Fibroblast of lung (primary cell): ENCODE results near the gene ZNF433.

Experiments used
- EZH2 ChIP-seq: IDR thresholded peaks from 2 replicates; pipeline ENCODE4 v1.5.1; 2012; ENCODE audit warnings: low read length, control low read depth, mild to moderate bottlenecking; ENCODE audit errors: missing control alignments
- TF ChIP-seq, protein P1 (sequence below), 2 donors: IDR thresholded peaks in 1 of 2; conservative IDR thresholded peaks in 1 of 2; 1 replicate in 1 of 2; 2 replicates in 1 of 2; pipeline ENCODE4 v1.5.1; 2011 to 2012; ENCODE audit warnings: low read length in 2 of 2, control low read depth in 1 of 2, inconsistent platforms in 1 of 2, low read depth in 1 of 2, mild to moderate bottlenecking in 1 of 2

DNA sequence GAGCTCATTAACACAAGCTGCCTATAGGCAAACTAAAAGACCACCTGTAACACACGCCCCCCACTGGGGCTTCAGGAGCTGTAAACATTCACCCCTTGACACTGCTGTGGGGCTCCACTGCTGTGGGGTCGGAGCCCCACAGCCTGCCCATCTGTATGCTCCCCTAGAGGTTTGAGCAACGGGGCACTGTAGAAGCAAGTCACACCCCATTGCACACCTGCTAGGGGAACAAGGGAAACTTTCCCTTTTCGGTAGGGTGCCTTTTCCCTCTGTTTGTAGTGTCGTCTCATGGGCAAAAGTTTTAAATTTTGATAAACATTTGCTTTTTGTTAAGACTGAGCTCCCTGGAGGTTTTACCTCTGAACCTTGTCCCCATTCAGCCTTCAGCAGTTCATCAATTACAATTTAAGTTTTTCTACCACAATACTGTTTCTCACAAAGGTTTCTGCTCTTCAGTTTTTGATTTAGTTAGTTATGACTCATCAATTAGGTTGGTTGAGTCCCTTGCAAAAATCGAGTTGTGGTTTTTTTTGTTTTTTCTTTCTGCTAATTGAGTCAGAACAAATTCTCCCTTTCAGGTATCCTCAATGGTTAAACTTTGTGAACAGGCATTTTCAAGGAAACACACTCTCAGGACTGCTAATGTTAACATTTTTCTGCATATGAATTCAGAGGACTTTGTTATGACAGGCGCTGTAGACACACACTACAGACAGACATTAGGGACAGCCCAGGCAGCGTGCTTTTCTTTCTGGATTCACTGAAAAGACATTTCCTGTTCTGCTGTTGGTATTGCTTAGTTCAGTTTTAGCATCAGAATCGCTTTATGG is 35.1 kb downstream of the ZNF433 start:
- TF ChIP-seq, protein P1, sequence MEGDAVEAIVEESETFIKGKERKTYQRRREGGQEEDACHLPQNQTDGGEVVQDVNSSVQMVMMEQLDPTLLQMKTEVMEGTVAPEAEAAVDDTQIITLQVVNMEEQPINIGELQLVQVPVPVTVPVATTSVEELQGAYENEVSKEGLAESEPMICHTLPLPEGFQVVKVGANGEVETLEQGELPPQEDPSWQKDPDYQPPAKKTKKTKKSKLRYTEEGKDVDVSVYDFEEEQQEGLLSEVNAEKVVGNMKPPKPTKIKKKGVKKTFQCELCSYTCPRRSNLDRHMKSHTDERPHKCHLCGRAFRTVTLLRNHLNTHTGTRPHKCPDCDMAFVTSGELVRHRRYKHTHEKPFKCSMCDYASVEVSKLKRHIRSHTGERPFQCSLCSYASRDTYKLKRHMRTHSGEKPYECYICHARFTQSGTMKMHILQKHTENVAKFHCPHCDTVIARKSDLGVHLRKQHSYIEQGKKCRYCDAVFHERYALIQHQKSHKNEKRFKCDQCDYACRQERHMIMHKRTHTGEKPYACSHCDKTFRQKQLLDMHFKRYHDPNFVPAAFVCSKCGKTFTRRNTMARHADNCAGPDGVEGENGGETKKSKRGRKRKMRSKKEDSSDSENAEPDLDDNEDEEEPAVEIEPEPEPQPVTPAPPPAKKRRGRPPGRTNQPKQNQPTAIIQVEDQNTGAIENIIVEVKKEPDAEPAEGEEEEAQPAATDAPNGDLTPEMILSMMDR (conservative IDR thresholded peaks at IDR 0.05 in 1 of 2, IDR thresholded peaks at IDR 0.05 in 1 of 2; ENCODE audit: low read depth in 1 of 2, low read length in 2 of 2): no peak
- no peak for TF ChIP-seq EZH2
